HepG2 (cell line): ENCODE results near the gene TRIM8. TPM values are rescaled to one million over a fixed set of nuclear protein-coding genes. Genes with fewer than 3 reads are reported as not detected.

Experiments used
- ARNTL ChIP-seq: sonication (generic); formaldehyde crosslinking; IDR thresholded peaks from 2 replicates; pipeline ENCODE4 v1.4.0; 2020; ENCODE audit warnings: mild to moderate bottlenecking, missing genetic modification reagents
- ATAD3A ChIP-seq: sonication (generic); formaldehyde crosslinking; IDR thresholded peaks from 2 replicates; pipeline ENCODE4 v1.4.0; 2020; ENCODE audit warnings: missing genetic modification reagents
- GTF2F1 ChIP-seq: fragments of 150-350 bp; IDR thresholded peaks from 2 replicates; pipeline ENCODE4 v1.6.1; 2014; ENCODE audit warnings: low read length
- KAT8 ChIP-seq: IDR thresholded peaks from 2 replicates; pipeline ENCODE4 v1.6.1; 2016; ENCODE audit warnings: missing genetic modification reagents, missing compliant biosample characterization
- KDM2A ChIP-seq: sonication (generic); formaldehyde crosslinking; IDR thresholded peaks from 2 replicates; pipeline ENCODE4 v1.4.0; 2020; ENCODE audit warnings: low read depth, missing genetic modification reagents, borderline replicate concordance
- KDM3A ChIP-seq: IDR thresholded peaks from 2 replicates; pipeline ENCODE4 v1.6.1; 2018; ENCODE audit warnings: low read depth, missing compliant biosample characterization
- KDM5B ChIP-seq: sonication (generic); formaldehyde crosslinking; IDR thresholded peaks from 2 replicates; pipeline ENCODE4 v1.4.0; 2020; ENCODE audit warnings: missing genetic modification reagents, mild to moderate bottlenecking, borderline replicate concordance
- MAFK ChIP-seq, 2 experiments: IDR thresholded peaks in 1 of 2; conservative IDR thresholded peaks in 1 of 2; 2 replicates each; pipeline ENCODE4 v1.6.1; 2011; ENCODE audit warnings: improper control_type of control experiment in 2 of 2, low read length in 2 of 2
- NFRKB ChIP-seq: fragments of 450-650 bp; IDR thresholded peaks from 2 replicates; pipeline ENCODE4 v1.6.1; 2017
- NR0B2 ChIP-seq: sonication (generic); formaldehyde crosslinking; IDR thresholded peaks from 2 replicates; pipeline ENCODE4 v1.4.0; 2020; ENCODE audit warnings: mild to moderate bottlenecking, missing genetic modification reagents
- RBM22 ChIP-seq: fragments of 200-400 bp; formaldehyde crosslinking; optimal IDR thresholded peaks from 2 replicates; pipeline ENCODE3; 2017; ENCODE audit warnings: mild to moderate bottlenecking, low read length, moderate library complexity
- RNF219 ChIP-seq: sonication (generic); formaldehyde crosslinking; IDR thresholded peaks from 2 replicates; pipeline ENCODE4 v1.5.0; 2020; ENCODE audit warnings: mild to moderate bottlenecking, missing genetic modification reagents
- SOX13 ChIP-seq, 3 experiments: fragments of 450-650 bp in 1 of 3; sonication (generic) in 1 of 3; formaldehyde crosslinking in 1 of 3; IDR thresholded peaks in 2 of 3; conservative IDR thresholded peaks in 1 of 3; 2 replicates each; pipeline versions ENCODE4 v1.5.0 to v1.6.1; 2016 to 2020; ENCODE audit warnings: antibody characterized with exemption in 1 of 3, mild to moderate bottlenecking in 1 of 3, missing compliant biosample characterization in 1 of 3, missing genetic modification reagents in 1 of 3, moderate library complexity in 1 of 3
- YEATS4 ChIP-seq: sonication (generic); formaldehyde crosslinking; IDR thresholded peaks from 2 replicates; pipeline ENCODE4 v1.4.0; 2020; ENCODE audit warnings: missing genetic modification reagents, borderline replicate concordance
- ZFX ChIP-seq: sonication (generic); formaldehyde crosslinking; IDR thresholded peaks from 2 replicates; pipeline ENCODE4 v1.4.0; 2020; ENCODE audit warnings: mild to moderate bottlenecking, low read depth, missing genetic modification reagents, moderate library complexity
- ZNF234 ChIP-seq: sonication (generic); formaldehyde crosslinking; conservative IDR thresholded peaks from 2 replicates; pipeline ENCODE4 v1.5.1; 2020; ENCODE audit warnings: mild to moderate bottlenecking, missing genetic modification reagents
- ZNF24 ChIP-seq: fragments of 450-650 bp; IDR thresholded peaks from 2 replicates; pipeline ENCODE4 v1.6.1; 2017; ENCODE audit warnings: antibody characterized with exemption, mild to moderate bottlenecking
- ZNF354B ChIP-seq: sonication (generic); formaldehyde crosslinking; IDR thresholded peaks from 2 replicates; pipeline ENCODE4 v1.8.0; 2022; ENCODE audit warnings: mild to moderate bottlenecking, missing genetic modification reagents
- ZNF709 ChIP-seq: sonication (generic); formaldehyde crosslinking; IDR thresholded peaks from 2 replicates; pipeline ENCODE4 v1.5.0; 2020; ENCODE audit warnings: mild to moderate bottlenecking, missing genetic modification reagents
- ZNF850 ChIP-seq: sonication (generic); formaldehyde crosslinking; conservative IDR thresholded peaks from 2 replicates; pipeline ENCODE4 v1.9.0; 2021; ENCODE audit warnings: mild to moderate bottlenecking, missing genetic modification reagents
- ZSCAN22 ChIP-seq: sonication (generic); formaldehyde crosslinking; IDR thresholded peaks from 2 replicates; pipeline ENCODE4 v1.4.0; 2020; ENCODE audit warnings: mild to moderate bottlenecking, missing genetic modification reagents
- polyA plus RNA-seq, 8 experiments: library from polyadenylated mRNA; depleted of rRNA in 3 of 8; stranded (reverse) in 7 of 8; unstranded in 1 of 8; fragments of >200 nt; fragmentation: Illumina TruSeq in 4 of 8; extraction: Trizol in 4 of 8; gene quantifications; 2 replicates each; pipeline versions ENCODE4 v1.2.1 to v1.2.3, GENCODE V29; 2011 to 2016; ENCODE audit warnings: low read depth in 4 of 8, missing spikeins in 1 of 8, mixed read lengths in 1 of 8; ENCODE audit not compliant: insufficient read depth in 1 of 8
- total RNA-seq, 5 experiments: library from RNA; depleted of rRNA; stranded (reverse); fragments of >200 nt; fragmentation: Illumina TruSeq; extraction: Trizol; gene quantifications; 2 replicates each; pipeline ENCODE4 v1.2.3, GENCODE V29; 2016; ENCODE audit warnings: low read depth in 1 of 5
- TF ChIP-seq, protein P1 (sequence below): sonication (generic); formaldehyde crosslinking; IDR thresholded peaks from 2 replicates; pipeline ENCODE4 v1.4.0; 2020; ENCODE audit warnings: missing genetic modification reagents, mild to moderate bottlenecking, borderline replicate concordance
- TF ChIP-seq, protein P2 (sequence below): sonication (generic); formaldehyde crosslinking; IDR thresholded peaks from 2 replicates; pipeline ENCODE4 v1.5.0; 2020; ENCODE audit warnings: missing genetic modification reagents

Gene TRIM8
- total and polyA plus RNA-seq, 2 of the 13 experiments (the other 11 are each of a cell fraction or from before 2014, with no cell fraction given), result 38.9 to 66.5 TPM

- peak; percentile 45; the same call in 1 of the 2 replicates for TF ChIP-seq NR0B2 (CRISPR knock-in tag)
- no peak for TF ChIP-seq ZNF24
- TF ChIP-seq, protein P1, sequence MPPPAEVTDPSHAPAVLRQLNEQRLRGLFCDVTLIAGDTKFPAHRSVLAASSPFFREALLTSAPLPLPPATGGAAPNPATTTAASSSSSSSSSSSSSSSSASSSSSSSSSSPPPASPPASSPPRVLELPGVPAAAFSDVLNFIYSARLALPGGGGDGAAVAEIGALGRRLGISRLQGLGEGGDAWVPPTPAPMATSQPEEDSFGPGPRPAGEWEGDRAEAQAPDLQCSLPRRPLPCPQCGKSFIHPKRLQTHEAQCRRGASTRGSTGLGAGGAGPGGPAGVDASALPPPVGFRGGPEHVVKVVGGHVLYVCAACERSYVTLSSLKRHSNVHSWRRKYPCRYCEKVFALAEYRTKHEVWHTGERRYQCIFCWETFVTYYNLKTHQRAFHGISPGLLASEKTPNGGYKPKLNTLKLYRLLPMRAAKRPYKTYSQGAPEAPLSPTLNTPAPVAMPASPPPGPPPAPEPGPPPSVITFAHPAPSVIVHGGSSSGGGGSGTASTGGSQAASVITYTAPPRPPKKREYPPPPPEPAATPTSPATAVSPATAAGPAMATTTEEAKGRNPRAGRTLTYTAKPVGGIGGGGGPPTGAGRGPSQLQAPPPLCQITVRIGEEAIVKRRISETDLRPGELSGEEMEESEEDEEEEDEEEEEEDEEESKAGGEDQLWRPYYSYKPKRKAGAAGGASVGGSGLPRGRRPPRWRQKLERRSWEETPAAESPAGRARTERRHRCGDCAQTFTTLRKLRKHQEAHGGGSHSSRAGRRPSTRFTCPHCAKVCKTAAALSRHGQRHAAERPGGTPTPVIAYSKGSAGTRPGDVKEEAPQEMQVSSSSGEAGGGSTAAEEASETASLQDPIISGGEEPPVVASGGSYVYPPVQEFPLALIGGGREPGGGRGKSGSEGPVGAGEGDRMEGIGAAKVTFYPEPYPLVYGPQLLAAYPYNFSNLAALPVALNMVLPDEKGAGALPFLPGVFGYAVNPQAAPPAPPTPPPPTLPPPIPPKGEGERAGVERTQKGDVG (CRISPR knock-in tag), result no peak
- no peak for TF ChIP-seq NFRKB
- TF ChIP-seq YEATS4 (CRISPR knock-in tag), result no peak
- 0 out of 2 replicates have a peak, but pooled peaks have one; percentile 46 for TF ChIP-seq ARNTL (CRISPR knock-in tag)
- no peak for TF ChIP-seq SOX13 (IDR thresholded peaks at IDR 0.05)
- TF ChIP-seq SOX13 (CRISPR knock-in tag; conservative IDR thresholded peaks at IDR 0.05 in 1 of 2, IDR thresholded peaks at IDR 0.05 in 1 of 2), result no peak
- TF ChIP-seq ZNF234, result no peak
- no peak for TF ChIP-seq RNF219 (CRISPR knock-in tag)
- no peak for TF ChIP-seq KDM5B
- TF ChIP-seq KDM3A (CRISPR knock-in tag), result no peak
- no peak for TF ChIP-seq MAFK (conservative IDR thresholded peaks at IDR 0.05 in 1 of 2, IDR thresholded peaks at IDR 0.05 in 1 of 2; ENCODE audit: low read length in 2 of 2)
- peak; percentile 86 for TF ChIP-seq ZFX
- TF ChIP-seq GTF2F1, result no peak
- TF ChIP-seq ZSCAN22 (CRISPR knock-in tag), result 0 out of 2 replicates have a peak, but pooled peaks have one; percentile 30
- TF ChIP-seq RBM22, result no peak
- TF ChIP-seq ZNF709 (CRISPR knock-in tag), result no peak
- TF ChIP-seq ATAD3A (CRISPR knock-in tag), result no peak
- TF ChIP-seq KDM2A (CRISPR knock-in tag), result no peak
- 0 out of 2 replicates have a peak, but pooled peaks have one; percentile 25 for TF ChIP-seq KAT8 (CRISPR knock-in tag)
- no peak for TF ChIP-seq ZNF354B (CRISPR knock-in tag)
- no peak for TF ChIP-seq ZNF850
- TF ChIP-seq, protein P2, sequence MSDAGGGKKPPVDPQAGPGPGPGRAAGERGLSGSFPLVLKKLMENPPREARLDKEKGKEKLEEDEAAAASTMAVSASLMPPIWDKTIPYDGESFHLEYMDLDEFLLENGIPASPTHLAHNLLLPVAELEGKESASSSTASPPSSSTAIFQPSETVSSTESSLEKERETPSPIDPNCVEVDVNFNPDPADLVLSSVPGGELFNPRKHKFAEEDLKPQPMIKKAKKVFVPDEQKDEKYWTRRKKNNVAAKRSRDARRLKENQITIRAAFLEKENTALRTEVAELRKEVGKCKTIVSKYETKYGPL (CRISPR knock-in tag), result no peak
Measured at GRCh38 chr10:102669206-102670064, 25.2 kb downstream of the TRIM8 start (continued).
